OCI-LY1 (cell line): Measurements from ENCODE around the gene GLIS1.

Source experiments
- H2AFZ ChIP-seq: fragments of 200-600 bp; sonication (generic), shearing (Covaris generic); 2 replicates; pipeline ENCODE4 v1.6.0; 2014; ENCODE audit warnings: antibody characterized with exemption, mild to moderate bottlenecking, low read length
- H3F3A ChIP-seq: fragments of 200-600 bp; sonication (generic), shearing (Covaris generic); 2 replicates; pipeline ENCODE4 v1.6.0; 2014; ENCODE audit warnings: mild to moderate bottlenecking, antibody characterized with exemption, low read length, moderate library complexity; ENCODE audit not compliant: insufficient read depth
- H3K27ac ChIP-seq: fragments of 200-600 bp; sonication (generic); 2 replicates; pipeline ENCODE4 v1.5.1; 2014; ENCODE audit warnings: low read length, mixed run types, mild to moderate bottlenecking, low read depth; ENCODE audit not compliant: poor library complexity, severe bottlenecking
- H3K27me3 ChIP-seq: fragments of 200-600 bp; sonication (generic); 2 replicates; pipeline ENCODE4 v1.6.0; 2014; ENCODE audit warnings: antibody characterized with exemption, mild to moderate bottlenecking, low read length, moderate library complexity; ENCODE audit not compliant: insufficient read depth
- H3K36me3 ChIP-seq: fragments of 200-600 bp; sonication (generic); 2 replicates; pipeline ENCODE4 v1.6.1; 2014; ENCODE audit warnings: mild to moderate bottlenecking, antibody characterized with exemption, low read length, moderate library complexity, mixed read lengths; ENCODE audit not compliant: insufficient read depth
- H3K4me1 ChIP-seq: fragments of 200-600 bp; sonication (generic); 2 replicates; pipeline ENCODE4 v1.5.1; 2014; ENCODE audit warnings: mild to moderate bottlenecking, low read length, moderate library complexity; ENCODE audit not compliant: insufficient read depth, severe bottlenecking
- H3K4me2 ChIP-seq: fragments of 200-600 bp; sonication (generic), shearing (Covaris generic); 2 replicates; pipeline ENCODE4 v1.6.1; 2014; ENCODE audit warnings: low read length
- H3K4me3 ChIP-seq: fragments of 200-600 bp; sonication (generic); 2 replicates; pipeline ENCODE4 v1.5.1; 2014; ENCODE audit warnings: low read length, low read depth, mild to moderate bottlenecking, mixed read lengths; ENCODE audit not compliant: poor library complexity, severe bottlenecking
- H3K79me2 ChIP-seq: fragments of 200-600 bp; shearing (Covaris generic); 2 replicates; pipeline ENCODE4 v1.6.1; 2016; ENCODE audit warnings: mixed run types, low read length, mixed read lengths; ENCODE audit not compliant: insufficient read depth
- H3K9ac ChIP-seq: fragments of 200-600 bp; sonication (generic), shearing (Covaris generic); 2 replicates; pipeline ENCODE4 v1.6.1; 2014; ENCODE audit warnings: mild to moderate bottlenecking, low read length, mixed read lengths
- H3K9me2 ChIP-seq: fragments of 200-600 bp; sonication (generic), shearing (Covaris generic); 2 replicates; pipeline ENCODE4 v1.6.1; 2014; ENCODE audit warnings: low read depth, mild to moderate bottlenecking, low read length, mixed read lengths
- H3K9me3 ChIP-seq: fragments of 200-600 bp; shearing (Covaris generic); 2 replicates; pipeline ENCODE4 v1.6.1; 2014; ENCODE audit warnings: low read length, mixed read lengths
- H4K20me1 ChIP-seq: fragments of 200-600 bp; sonication (generic), shearing (Covaris generic); 2 replicates; pipeline ENCODE4 v1.6.0; 2016; ENCODE audit warnings: mild to moderate bottlenecking, low read length; ENCODE audit not compliant: insufficient read depth
- CTCF ChIP-seq: fragments of 200-600 bp; sonication (generic), shearing (Covaris generic); IDR thresholded peaks from 2 replicates; pipeline ENCODE4 v1.5.1; 2017; ENCODE audit warnings: mild to moderate bottlenecking, antibody characterized with exemption, low read length, moderate library complexity, mixed read lengths
- EZH2 ChIP-seq: fragments of 200-600 bp; sonication (generic), shearing (Covaris generic); IDR thresholded peaks from 2 replicates; pipeline ENCODE4 v1.8.0; 2017; ENCODE audit warnings: borderline replicate concordance, mixed run types, mild to moderate bottlenecking, antibody characterized with exemption, low read length, moderate library complexity, mixed read lengths

GLIS1 gene

DNA sequence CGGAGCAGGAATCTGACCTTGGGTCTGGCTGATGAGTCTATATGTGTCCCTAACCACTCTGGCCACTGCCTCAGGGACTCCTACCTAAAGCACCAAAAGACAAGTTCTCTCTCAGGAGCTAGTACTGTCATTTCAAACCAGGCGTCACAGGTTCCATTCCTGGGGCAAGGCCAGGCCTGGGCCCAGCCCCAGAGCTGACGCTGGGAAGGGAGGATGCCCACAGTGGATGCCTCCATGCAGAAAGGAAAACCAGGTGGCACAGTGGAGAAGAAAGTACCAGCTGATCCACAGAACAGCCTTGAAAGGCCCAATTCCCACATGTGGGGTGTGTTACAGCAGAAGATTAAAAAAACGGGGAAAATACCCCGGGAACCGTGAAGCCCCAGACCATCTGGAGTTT is 202.4 kb downstream of the GLIS1 start:
- Histone ChIP-seq H3F3A (no peaks in the 10 kb centered on the region), H3K27ac (no peak overlapping the region), H3K9ac (no peak overlapping the region), H3K9me2 (no peaks in the 10 kb centered on the region), H3K4me3 (no peak overlapping the region), H4K20me1 (no peaks in the 10 kb centered on the region), H3K36me3 (no peaks in the 10 kb centered on the region), H3K9me3 (no peaks in the 10 kb centered on the region), H3K4me1 (no peaks in the 10 kb centered on the region), H3K27me3 (no peaks in the 10 kb centered on the region), H3K4me2 (no peak overlapping the region), H3K79me2 (no peaks in the 10 kb centered on the region), H2AFZ (no peak overlapping the region)
- no peak for TF ChIP-seq EZH2
- no peak for TF ChIP-seq CTCF

- H3K4me1 ChIP-seq: no peaks in the 10 kb centered on the region
- no peaks in the 10 kb centered on the region for H3K79me2 ChIP-seq
- H2AFZ ChIP-seq: no peak overlapping the region
- no peaks in the 10 kb centered on the region for H3K9me2 ChIP-seq
- H4K20me1 ChIP-seq: no peaks in the 10 kb centered on the region
- H3K9me3 ChIP-seq: no peaks in the 10 kb centered on the region
- no peak overlapping the region for H3K4me2 ChIP-seq
- TF ChIP-seq EZH2: no peak
- no peak for TF ChIP-seq CTCF
- H3F3A ChIP-seq: no peaks in the 10 kb centered on the region
- H3K4me3 ChIP-seq: no peak overlapping the region
- no peak overlapping the region for H3K9ac ChIP-seq
- no peaks in the 10 kb centered on the region for H3K36me3 ChIP-seq
- no peak overlapping the region for H3K27ac ChIP-seq
- H3K27me3 ChIP-seq: no peaks in the 10 kb centered on the region
These were observed 203.1 kb downstream of the GLIS1 start for GRCh38 chr1:53535846-53536245.

DNA sequence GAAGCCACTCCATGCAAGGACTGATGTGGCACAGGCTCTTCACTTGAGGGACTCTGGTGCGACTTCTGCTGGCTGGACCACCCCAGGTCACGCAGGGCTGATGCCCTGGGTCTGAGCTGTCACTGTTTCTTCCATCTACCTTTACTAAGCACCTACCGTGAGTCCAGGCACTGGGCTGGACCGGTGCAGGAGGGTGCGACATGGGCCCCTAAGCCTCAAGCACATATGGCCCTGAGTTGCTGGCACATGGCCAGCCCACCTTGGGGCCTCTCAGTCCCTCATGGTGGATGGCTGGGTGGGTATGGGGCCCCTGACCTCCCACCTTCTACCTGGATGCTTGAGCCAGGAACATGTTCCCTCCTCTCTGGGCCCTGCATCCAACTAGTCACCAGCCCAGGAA is 203.7 kb downstream of the GLIS1 start:
- no peaks in the 10 kb centered on the region for H3K9me2 ChIP-seq
- TF ChIP-seq CTCF (no peak), EZH2 (no peak)
- no peak overlapping the region for H2AFZ ChIP-seq
- no peak overlapping the region for H3K9ac ChIP-seq
- no peak overlapping the region for H3K27ac ChIP-seq
- H3K9me3 ChIP-seq: no peaks in the 10 kb centered on the region
- H3K4me1 ChIP-seq: no peaks in the 10 kb centered on the region
- H3K79me2 ChIP-seq: no peaks in the 10 kb centered on the region
- no peak overlapping the region for H3K4me2 ChIP-seq
- no peaks in the 10 kb centered on the region for H4K20me1 ChIP-seq
- H3F3A ChIP-seq: no peaks in the 10 kb centered on the region
- H3K27me3 ChIP-seq: no peaks in the 10 kb centered on the region
- H3K36me3 ChIP-seq: no peaks in the 10 kb centered on the region
- H3K4me3 ChIP-seq: no peak overlapping the region
